Inflammatory macrophage treated with lipopolysaccharide for 1 hour (primary cell): ENCODE measurements around the gene PTCD1.
"Not testable (repeated sequence)": the region's sequence is repeated elsewhere in the genome, so short reads cannot be mapped to it uniquely, and the experiment has no call there.

Experiments used
- DNase-seq, 2 donors: peaks; one replicate each; pipeline ENCODE4 v3.0.0-alpha.2; 2020 to 2022

The PTCD1 gene

GRCh38 chr7:99407872-99408378 is 30.7 kb downstream of the PTCD1 start:
- peak; percentile 41 to 54 for DNase-seq

GRCh38 chr7:99406557-99406956 is 32.0 kb downstream of the PTCD1 start:
- no peak for DNase-seq

GRCh38 chr7:99404977-99405320 is 33.6 kb downstream of the PTCD1 start:
- DNase-seq, result no peak

GRCh38 chr7:99404235-99404976 is 34.2 kb downstream of the PTCD1 start:
- DNase-seq, result no peak

GRCh38 chr7:99403764-99404163 is 34.8 kb downstream of the PTCD1 start:
- DNase-seq, result no peak

GRCh38 chr7:99402854-99403253 is 35.7 kb downstream of the PTCD1 start:
- DNase-seq, result no peak

- no peak for DNase-seq
These were observed 39.0 kb downstream of the PTCD1 start for GRCh38 chr7:99399597-99399996.

- DNase-seq, result no peak
These were observed 39.6 kb downstream of the PTCD1 start for GRCh38 chr7:99398891-99399445.

- no peak for DNase-seq
These were observed 41.2 kb downstream of the PTCD1 start for GRCh38 chr7:99397297-99397983.

GRCh38 chr7:99396418-99397296 is 41.9 kb downstream of the PTCD1 start:
- DNase-seq, result no peak

GRCh38 chr7:99395616-99396327 is 42.8 kb downstream of the PTCD1 start:
- DNase-seq, result no peak

- no peak for DNase-seq
These were observed 44.5 kb downstream of the PTCD1 start for GRCh38 chr7:99394188-99394502.

- DNase-seq, result no peak
These were observed 45.0 kb downstream of the PTCD1 start for GRCh38 chr7:99393355-99394187.

- DNase-seq, result peak in 1 of 2 donors; percentile 42
These were observed 45.8 kb downstream of the PTCD1 start for GRCh38 chr7:99392659-99393354.

- no peak for DNase-seq
These were observed 46.6 kb downstream of the PTCD1 start for GRCh38 chr7:99392046-99392445.

- no peak for DNase-seq
These were observed 47.5 kb downstream of the PTCD1 start for GRCh38 chr7:99390941-99391602.

- DNase-seq, result no peak
These were observed 48.8 kb downstream of the PTCD1 start for GRCh38 chr7:99389772-99390171.

- no peak for DNase-seq
These were observed 50.7 kb downstream of the PTCD1 start for GRCh38 chr7:99387912-99388311.

- DNase-seq, result not testable (repeated sequence)
These were observed 51.4 kb downstream of the PTCD1 start for GRCh38 chr7:99387239-99387635.

- DNase-seq, result peak; percentile 48 to 60
These were observed 51.9 kb downstream of the PTCD1 start for GRCh38 chr7:99386584-99387238.
